ENCODE measurements around the gene CHST7. TPM values are rescaled to one million over a fixed set of nuclear protein-coding genes. Genes with fewer than 3 reads are reported as not detected.

Gene CHST7
- total and polyA plus RNA-seq, 2 of the 8 experiments (the other 6 are each of a cell fraction or from before 2014, with no cell fraction given), result 7.9 to 14.1 TPM

GRCh38 chrX:46599051-46599560, 25.5 kb downstream of the CHST7 start:
- Histone ChIP-seq H3K4me3 (ENCODE audit: extremely low read depth in 1 of 4, insufficient read depth in 2 of 4, low read depth in 3 of 4, low read length in 4 of 4) (no peak overlapping the region), H4K20me1 (replicated peaks in 1 of 2; ENCODE audit: control insufficient read depth in 1 of 2, insufficient read depth in 2 of 2, low read length in 2 of 2) (no peaks in the 10 kb centered on the region), H2AK5ac (ENCODE audit: low read depth, low read length) (no peak overlapping the region), H3K23me2 (ENCODE audit: low read depth, low read length) (no peaks in the 10 kb centered on the region), H2BK20ac (ENCODE audit: low read length) (no peak overlapping the region), H4K5ac (ENCODE audit: insufficient read length, low read depth, low read length) (no peak overlapping the region), H3K36me3 (ENCODE audit: control insufficient read depth in 2 of 4, insufficient read depth in 4 of 4, low read length in 3 of 4) (peaks cover 0 to 2% (median 0%) of the 10 kb centered on the region in 4 experiments; a peak in 2 of 8 replicates), H2BK5ac (ENCODE audit: low read depth, low read length) (no peak overlapping the region), H2BK15ac (ENCODE audit: low read length) (no peak overlapping the region), H2AFZ (ENCODE audit: low read length) (no peak overlapping the region), H3K4ac (replicated peaks; ENCODE audit: insufficient read length, low read depth, low read length) (no peak overlapping the region), H3K4me1 (replicated peaks in 1 of 4; ENCODE audit: control insufficient read depth in 3 of 4, insufficient read depth in 4 of 4, low read length in 3 of 4) (no peaks in the 10 kb centered on the region), H3K79me2 (ENCODE audit: control insufficient read depth in 1 of 2, insufficient read depth in 2 of 2, low read length in 2 of 2) (peaks cover 0 to 16% of the 10 kb centered on the region in 2 experiments; a peak in 1 of 4 replicates), H3K23ac (ENCODE audit: insufficient read length) (no peak overlapping the region), H3K4me2 (ENCODE audit: insufficient read depth in 1 of 2, low read depth in 2 of 2, low read length in 2 of 2) (no peak overlapping the region), H3K27ac (ENCODE audit: low read depth, low read length) (no peak overlapping the region), H3K14ac (ENCODE audit: insufficient read length) (no peak overlapping the region), H2BK12ac (ENCODE audit: low read depth, low read length) (no peak overlapping the region), H3K27me3 (replicated peaks in 1 of 4; ENCODE audit: control insufficient read depth in 3 of 4, extremely low read depth in 1 of 4, insufficient read depth in 3 of 4, low read length in 3 of 4) (no peaks in the 10 kb centered on the region), H4K8ac (ENCODE audit: extremely low read depth, insufficient read depth, low read length) (no peak overlapping the region), H2BK120ac (replicated peaks; ENCODE audit: low read depth, low read length) (no peak overlapping the region), H4K91ac (replicated peaks; ENCODE audit: insufficient read length, low read length) (no peak overlapping the region), H3K79me1 (ENCODE audit: low read depth, low read length) (no peaks in the 10 kb centered on the region), H3K56ac (replicated peaks; ENCODE audit: insufficient read length, low read depth, low read length) (no peak overlapping the region), H3K9me3 (ENCODE audit: insufficient read depth in 2 of 2, low read depth in 1 of 2, low read length in 1 of 2) (no peaks in the 10 kb centered on the region), H3K18ac (ENCODE audit: extremely low read depth, low read length) (no peak overlapping the region), H3K9ac (replicated peaks in 1 of 4; ENCODE audit: extremely low read depth in 1 of 4, low read depth in 3 of 4, low read length in 3 of 4) (no peak overlapping the region)
- CTCF ChIA-PET (ENCODE audit: partially characterized antibody), result interaction anchor here (0.6 to 2.0 kb wide), 3 partner anchors 13 to 105 kb away, joined by 3 to 4 read pairs (median 4); no protein-coding TSS in a partner anchor
- WGBS, 2 experiments (ENCODE audit: extremely low coverage in 1 of 2, insufficient coverage in 1 of 2, insufficient read length in 1 of 2, insufficient replicate concordance in 2 of 2, low coverage in 1 of 2, low lambda C conversion rate in 2 of 2, missing lambda C conversion rate in 1 of 2), result no CpG with 5 or more reads among the region's 1 CpG
- POLR2A ChIA-PET (ENCODE audit: partially characterized antibody), result no interaction called here
- TF ChIP-seq TCF12 (IDR thresholded peaks at IDR 0.05; ENCODE audit: low read depth, low read length), result no peak
- FAIRE-seq (no peak), DNase-seq (ENCODE audit: low read depth in 1 of 2, low spot score in 2 of 2) (no peak)

Measured in H1 (cell line).